ENCODE results near the gene NAT16. TPM values are rescaled to one million over a fixed set of nuclear protein-coding genes. Genes with fewer than 3 reads are reported as not detected.
A peak's percentile ranks its signal among the peaks of the same experiment; 100 is the strongest.

NAT16 gene
- total and polyA plus RNA-seq, 4 donors: not detected

- Histone ChIP-seq H3K27ac (ENCODE audit: low read depth in 1 of 2, low read length in 2 of 2) (no peak overlapping the region), H3K4me3 (ENCODE audit: low read length in 2 of 2) (no peak overlapping the region), H3K9me3 (ENCODE audit: control insufficient read depth, low read length) (no peaks in the 10 kb centered on the region), H3K4me1 (ENCODE audit: control insufficient read depth in 1 of 2, insufficient read depth in 2 of 2, low read length in 2 of 2) (no peaks in the 10 kb centered on the region), H3K36me3 (ENCODE audit: control insufficient read depth in 1 of 2, insufficient read depth in 2 of 2, low read length in 1 of 2) (no peaks in the 10 kb centered on the region), H3K27me3 (ENCODE audit: control insufficient read depth in 1 of 2, insufficient read depth in 2 of 2, low read length in 1 of 2) (peaks cover 0 to 4% of the 10 kb centered on the region in 2 donors)
- WGBS, 2 donors: 1 to 2% methylated on average over 29 to 33 of the region's 33 CpGs
- ATAC-seq (ENCODE audit: low FRiP score): peak; percentile 71
- intact Hi-C loops (cut with DNase I): loop anchor here in 1 of 2 donors (2.0 to 10.0 kb wide), 2 partner anchors 25 to 275 kb away; partner anchors contain the start of gene ACHE
- peak; percentile 78 to 92 for DNase-seq
Measured at GRCh38 chr7:101169838-101170551, 10.1 kb downstream of the NAT16 start.

- no peak overlapping the region for H3K4me3 ChIP-seq (ENCODE audit: low read length in 2 of 2)
- no peaks in the 10 kb centered on the region for H3K4me1 ChIP-seq (ENCODE audit: control insufficient read depth in 1 of 2, insufficient read depth in 2 of 2, low read length in 2 of 2)
- DNase-seq (no peak), ATAC-seq (ENCODE audit: low FRiP score) (no peak)
- no peaks in the 10 kb centered on the region for H3K9me3 ChIP-seq (ENCODE audit: control insufficient read depth, low read length)
- 4% methylated on average over 18 of the region's 18 CpGs for WGBS, 2 donors
- no peak overlapping the region for H3K27ac ChIP-seq (ENCODE audit: low read depth in 1 of 2, low read length in 2 of 2)
- H3K36me3 ChIP-seq (ENCODE audit: control insufficient read depth in 1 of 2, insufficient read depth in 2 of 2, low read length in 1 of 2): no peaks in the 10 kb centered on the region
- intact Hi-C loops (cut with DNase I): loop anchor here in 1 of 2 donors (10.0 kb wide), 1 partner anchor 274 kb away; the partner anchor contains the start of gene ACHE
- peaks cover 0 to 4% of the 10 kb centered on the region in 2 donors for H3K27me3 ChIP-seq (ENCODE audit: control insufficient read depth in 1 of 2, insufficient read depth in 2 of 2, low read length in 1 of 2)
Measured at GRCh38 chr7:101169110-101169837, 10.8 kb downstream of the NAT16 start.

- no peak overlapping the region for H3K27ac ChIP-seq (ENCODE audit: low read depth in 1 of 2, low read length in 2 of 2)
- H3K9me3 ChIP-seq (ENCODE audit: control insufficient read depth, low read length): no peaks in the 10 kb centered on the region
- H3K27me3 ChIP-seq (ENCODE audit: control insufficient read depth in 1 of 2, insufficient read depth in 2 of 2, low read length in 1 of 2): peaks cover 0 to 7% of the 10 kb centered on the region in 2 donors
- no peaks in the 10 kb centered on the region for H3K36me3 ChIP-seq (ENCODE audit: control insufficient read depth in 1 of 2, insufficient read depth in 2 of 2, low read length in 1 of 2)
- no peak overlapping the region for H3K4me3 ChIP-seq (ENCODE audit: low read length in 2 of 2)
- DNase-seq (no peak), ATAC-seq (ENCODE audit: low FRiP score) (no peak)
- WGBS, 2 donors: 2 to 6% methylated on average over 2 to 6 of the region's 6 CpGs
- intact Hi-C loops (cut with DNase I): loop anchor here in 1 of 2 donors (10.0 kb wide), 1 partner anchor 274 kb away; the partner anchor contains the start of gene ACHE
- no peaks in the 10 kb centered on the region for H3K4me1 ChIP-seq (ENCODE audit: control insufficient read depth in 1 of 2, insufficient read depth in 2 of 2, low read length in 2 of 2)
Measured at GRCh38 chr7:101168412-101169049, 11.6 kb downstream of the NAT16 start.

- H3K27me3 ChIP-seq (ENCODE audit: control insufficient read depth in 1 of 2, insufficient read depth in 2 of 2, low read length in 1 of 2): peaks cover 0 to 8% of the 10 kb centered on the region in 2 donors
- intact Hi-C loops (cut with DNase I): loop anchor here in 1 of 2 donors (10.0 kb wide), 1 partner anchor 273 kb away; the partner anchor contains the start of gene ACHE
- H3K4me1 ChIP-seq (ENCODE audit: control insufficient read depth in 1 of 2, insufficient read depth in 2 of 2, low read length in 2 of 2): no peaks in the 10 kb centered on the region
- H3K9me3 ChIP-seq (ENCODE audit: control insufficient read depth, low read length): no peaks in the 10 kb centered on the region
- no peaks in the 10 kb centered on the region for H3K36me3 ChIP-seq (ENCODE audit: control insufficient read depth in 1 of 2, insufficient read depth in 2 of 2, low read length in 1 of 2)
- WGBS, 2 donors: 3 to 4% methylated on average over 12 of the region's 12 CpGs
- no peak overlapping the region for H3K4me3 ChIP-seq (ENCODE audit: low read length in 2 of 2)
- H3K27ac ChIP-seq (ENCODE audit: low read depth in 1 of 2, low read length in 2 of 2): no peak overlapping the region
- ATAC-seq (ENCODE audit: low FRiP score) (no peak), DNase-seq (no peak)
Measured at GRCh38 chr7:101167645-101168411, 12.3 kb downstream of the NAT16 start.

GRCh38 chr7:101166909-101167644 lies 13.0 kb downstream of the NAT16 start:
- 1% methylated on average over 14 to 19 of the region's 19 CpGs for WGBS, 2 donors
- Histone ChIP-seq H3K4me1 (ENCODE audit: control insufficient read depth in 1 of 2, insufficient read depth in 2 of 2, low read length in 2 of 2) (no peaks in the 10 kb centered on the region), H3K4me3 (ENCODE audit: low read length in 2 of 2) (no peak overlapping the region), H3K36me3 (ENCODE audit: control insufficient read depth in 1 of 2, insufficient read depth in 2 of 2, low read length in 1 of 2) (no peaks in the 10 kb centered on the region), H3K9me3 (ENCODE audit: control insufficient read depth, low read length) (no peaks in the 10 kb centered on the region), H3K27ac (ENCODE audit: low read depth in 1 of 2, low read length in 2 of 2) (no peak overlapping the region), H3K27me3 (ENCODE audit: control insufficient read depth in 1 of 2, insufficient read depth in 2 of 2, low read length in 1 of 2) (peaks cover 0 to 11% of the 10 kb centered on the region in 2 donors)
- ATAC-seq (ENCODE audit: low FRiP score) (no peak), DNase-seq (no peak)
- intact Hi-C loops (cut with DNase I): loop anchor here in 1 of 2 donors (10.0 kb wide), 1 partner anchor 272 kb away; the partner anchor contains the start of gene ACHE

- 2% methylated on average over 11 of the region's 11 CpGs for WGBS, 2 donors
- DNase-seq (no peak), ATAC-seq (ENCODE audit: low FRiP score) (no peak)
- no peaks in the 10 kb centered on the region for H3K4me1 ChIP-seq (ENCODE audit: control insufficient read depth in 1 of 2, insufficient read depth in 2 of 2, low read length in 2 of 2)
- intact Hi-C loops (cut with DNase I): loop anchor here in 1 of 2 donors (10.0 kb wide), 1 partner anchor 272 kb away; the partner anchor contains the start of gene ACHE
- H3K27ac ChIP-seq (ENCODE audit: low read depth in 1 of 2, low read length in 2 of 2): no peak overlapping the region
- H3K36me3 ChIP-seq (ENCODE audit: control insufficient read depth in 1 of 2, insufficient read depth in 2 of 2, low read length in 1 of 2): no peaks in the 10 kb centered on the region
- peaks cover 0 to 11% of the 10 kb centered on the region in 2 donors for H3K27me3 ChIP-seq (ENCODE audit: control insufficient read depth in 1 of 2, insufficient read depth in 2 of 2, low read length in 1 of 2)
- no peak overlapping the region for H3K4me3 ChIP-seq (ENCODE audit: low read length in 2 of 2)
- H3K9me3 ChIP-seq (ENCODE audit: control insufficient read depth, low read length): no peaks in the 10 kb centered on the region
Measured at GRCh38 chr7:101166648-101166908, 13.5 kb downstream of the NAT16 start.

- peaks cover 0 to 11% of the 10 kb centered on the region in 2 donors for H3K27me3 ChIP-seq (ENCODE audit: control insufficient read depth in 1 of 2, insufficient read depth in 2 of 2, low read length in 1 of 2)
- DNase-seq (no peak), ATAC-seq (ENCODE audit: low FRiP score) (no peak)
- H3K4me1 ChIP-seq (ENCODE audit: control insufficient read depth in 1 of 2, insufficient read depth in 2 of 2, low read length in 2 of 2): no peaks in the 10 kb centered on the region
- intact Hi-C loops (cut with DNase I): loop anchor here in 1 of 2 donors (10.0 kb wide), 1 partner anchor 271 kb away; the partner anchor contains the start of gene ACHE
- no peaks in the 10 kb centered on the region for H3K9me3 ChIP-seq (ENCODE audit: control insufficient read depth, low read length)
- H3K36me3 ChIP-seq (ENCODE audit: control insufficient read depth in 1 of 2, insufficient read depth in 2 of 2, low read length in 1 of 2): no peaks in the 10 kb centered on the region
- no peak overlapping the region for H3K4me3 ChIP-seq (ENCODE audit: low read length in 2 of 2)
- WGBS, 2 donors: 1% methylated on average over 33 to 38 of the region's 38 CpGs
- no peak overlapping the region for H3K27ac ChIP-seq (ENCODE audit: low read depth in 1 of 2, low read length in 2 of 2)
Measured at GRCh38 chr7:101165958-101166647, 14.0 kb downstream of the NAT16 start.

Measured in aorta (tissue), 5 donors.